GM12878 (cell line): ENCODE measurements around the gene BTG2. TPM values are rescaled to one million over a fixed set of nuclear protein-coding genes. Genes with fewer than 3 reads are reported as not detected.

ENCODE experiments used
- ATAC-seq: fragments of 200-7000 bp; cut with Tn5 transposase; 3 replicates; pipeline ENCODE4 v1.9.1; 2020; ENCODE audit warnings: mild to moderate bottlenecking, moderate library complexity
- BruUV-seq: library from RNA; stranded (reverse); fragments of 400-500 nt; replicated peaks from 2 replicates; lab custom pipeline; 2021; lab: Mats Ljungman, UMichigan
- CTCF ChIA-PET: fragments of 300-600 bp; sonication (Branson Sonifier 250); formaldehyde crosslinking; extraction: SDS; loops from one replicate; lab custom pipeline; 2021; ENCODE audit warnings: inconsistent platforms; lab: Yijun Ruan, JAX
- POLR2A ChIA-PET: fragments of 350-600 bp; formaldehyde crosslinking; extraction: SDS; loops from one replicate; lab custom pipeline; 2021; ENCODE audit warnings: inconsistent platforms; lab: Charles Lee
- RAD21 ChIA-PET: fragments of 300-600 bp; sonication (Branson Sonifier 250); formaldehyde crosslinking; loops from one replicate; lab custom pipeline; 2023; ENCODE audit warnings: antibody characterized with exemption; ENCODE audit not compliant: unreplicated experiment; lab: Charles Lee
- SMC1A ChIA-PET: fragments of 300-600 bp; sonication (Branson Sonifier 250); formaldehyde crosslinking; loops from one replicate; lab custom pipeline; 2023; ENCODE audit not compliant: unreplicated experiment, uncharacterized antibody; lab: Charles Lee
- DNase-seq: peaks from one replicate; pipeline ENCODE4 v3.0.0-alpha.2; 2011; ENCODE audit warnings: low read depth, low spot score
- FAIRE-seq: peaks from 3 replicates; lab custom pipeline; 2011; peaks lifted over from hg19 to GRCh38; lab: Jason Lieb, UNC
- H2AFZ ChIP-seq: 2 replicates; pipeline ENCODE4 v1.6.0; 2011; ENCODE audit warnings: low read depth, low read length, control low read depth; ENCODE audit not compliant: control insufficient read depth
- H3K27ac ChIP-seq: 2 replicates; pipeline ENCODE4 v1.5.1; 2011; ENCODE audit warnings: control low read depth; ENCODE audit not compliant: control insufficient read depth, insufficient read depth
- H3K27me3 ChIP-seq, 2 experiments: replicated peaks in 1 of 2; 2 replicates each; pipeline versions ENCODE4 v1.6.0 to v1.6.1; 2011; ENCODE audit warnings: low read length in 1 of 2; ENCODE audit not compliant: control insufficient read depth in 2 of 2, insufficient read depth in 2 of 2
- H3K36me3 ChIP-seq, 2 experiments: 2 replicates each; pipeline ENCODE4 v1.5.1; 2011; ENCODE audit warnings: low read length in 1 of 2; ENCODE audit not compliant: control insufficient read depth in 2 of 2, insufficient read depth in 2 of 2
- H3K4me1 ChIP-seq: 2 replicates; pipeline ENCODE4 v1.6.1; 2011; ENCODE audit warnings: mild to moderate bottlenecking, low read length, moderate library complexity, mixed read lengths; ENCODE audit not compliant: control insufficient read depth, insufficient read depth
- H3K4me2 ChIP-seq: 2 replicates; pipeline ENCODE4 v1.6.0; 2011; ENCODE audit warnings: control low read depth; ENCODE audit not compliant: control insufficient read depth, insufficient read depth
- H3K4me3 ChIP-seq: fragments of 200-600 bp; sonication (generic); 2 replicates; pipeline ENCODE4 v1.5.1; 2016
- H3K79me2 ChIP-seq: 2 replicates; pipeline ENCODE4 v1.6.0; 2011; ENCODE audit warnings: low read length; ENCODE audit not compliant: control insufficient read depth, insufficient read depth
- H3K9ac ChIP-seq: 2 replicates; pipeline ENCODE4 v1.8.0; 2011; ENCODE audit warnings: low read length, control low read depth, mixed read lengths; ENCODE audit not compliant: control insufficient read depth, insufficient read depth
- H3K9me3 ChIP-seq: replicated peaks from 3 replicates; pipeline ENCODE4 v1.5.1; 2011; ENCODE audit warnings: mild to moderate bottlenecking, low read length; ENCODE audit not compliant: control insufficient read depth, insufficient read depth
- H4K20me1 ChIP-seq: 2 replicates; pipeline ENCODE4 v1.6.0; 2011; ENCODE audit not compliant: control insufficient read depth, insufficient read depth
- CHD4 ChIP-seq: fragments of 200-600 bp; sonication (generic); IDR thresholded peaks from 2 replicates; pipeline ENCODE4 v1.6.1; 2016; ENCODE audit warnings: mild to moderate bottlenecking
- EZH2 ChIP-seq: IDR thresholded peaks from 2 replicates; pipeline ENCODE4 v1.6.1; 2012; ENCODE audit warnings: low read depth, mild to moderate bottlenecking, control low read depth, inconsistent platforms, low read length, borderline replicate concordance; ENCODE audit not compliant: control insufficient read depth
- HCFC1 ChIP-seq: fragments of 150-350 bp; IDR thresholded peaks from 2 replicates; pipeline ENCODE4 v1.6.1; 2014; ENCODE audit warnings: low read length
- NRF1 ChIP-seq: conservative IDR thresholded peaks from 2 replicates; pipeline ENCODE4 v1.6.1; 2011; ENCODE audit warnings: mild to moderate bottlenecking, low read depth, low read length, improper control_type of control experiment
- POU2F2 ChIP-seq: IDR thresholded peaks from 3 replicates; pipeline ENCODE4 v1.6.1; 2011; ENCODE audit warnings: low read depth, mild to moderate bottlenecking, low read length, borderline replicate concordance
- SREBF1 ChIP-seq: IDR thresholded peaks from 2 replicates; pipeline ENCODE4 v1.6.1; 2012; ENCODE audit warnings: mild to moderate bottlenecking, low read length
- SREBF2 ChIP-seq: IDR thresholded peaks from 2 replicates; pipeline ENCODE4 v1.6.1; 2012; ENCODE audit warnings: mild to moderate bottlenecking, low read length
- ZBTB4 ChIP-seq: fragments of 450-650 bp; formaldehyde crosslinking; IDR thresholded peaks from 2 replicates; pipeline ENCODE4 v1.4.0; 2022; ENCODE audit warnings: mild to moderate bottlenecking, moderate library complexity
- WGBS: methylation state at CpG from one replicate; pipeline ENCODE4 v1.1.6; 2016; ENCODE audit warnings: low lambda C conversion rate; ENCODE audit not compliant: insufficient replicate concordance, insufficient coverage; ENCODE audit errors: missing lambda C conversion rate; 5-methylcytosine and 5-hydroxymethylcytosine counted together
- in situ Hi-C: fragments of 300-500 bp; cut with MboI; formaldehyde crosslinking; loops from 9 replicates; pipeline ENCODE4 v1.14.3; 2018; ENCODE audit warnings: mixed read lengths
- intact Hi-C: fragments of 100-400 bp; cut with micrococcal nuclease; formaldehyde crosslinking; loops from one replicate; pipeline ENCODE4 v1.14.2; 2022; ENCODE audit not compliant: unreplicated experiment
- polyA plus RNA-seq, 11 experiments: library from polyadenylated mRNA; depleted of rRNA in 4 of 11; unstranded in 6 of 11; stranded (reverse) in 5 of 11; fragments of >200 nt; fragmentation: Nextera tagmentation in 4 of 11; fragmentation: Illumina TruSeq in 1 of 11; extraction: Ambion mirVana in 4 of 11; extraction: Trizol in 1 of 11; gene quantifications; 1 replicate in 1 of 11; 2 replicates in 10 of 11; pipeline versions ENCODE4 v1.2.1 to v1.2.3, GENCODE V29; 2011 to 2016; ENCODE audit warnings: inconsistent platforms in 2 of 11, missing spikeins in 2 of 11, low read depth in 1 of 11
- total RNA-seq, 4 experiments: library from RNA; depleted of rRNA in 3 of 4; stranded (reverse); fragments of >200 nt in 3 of 4; fragmentation: Illumina TruSeq in 1 of 4; extraction: Trizol in 1 of 4; gene quantifications; 2 replicates each; pipeline versions ENCODE4 v1.2.1 to v1.2.3, GENCODE V29; 2013 to 2021
- TF ChIP-seq, protein P1 (sequence below): fragments of 450-650 bp; IDR thresholded peaks from 2 replicates; pipeline ENCODE4 v1.6.1; 2017; ENCODE audit warnings: antibody characterized with exemption, mild to moderate bottlenecking, moderate library complexity

BTG2 gene
- total and polyA plus RNA-seq, 10 of the 15 experiments (the other 5 are each of a cell fraction or from before 2014, with no cell fraction given), result 23.3 to 160 (median 98.1) TPM

DNA sequence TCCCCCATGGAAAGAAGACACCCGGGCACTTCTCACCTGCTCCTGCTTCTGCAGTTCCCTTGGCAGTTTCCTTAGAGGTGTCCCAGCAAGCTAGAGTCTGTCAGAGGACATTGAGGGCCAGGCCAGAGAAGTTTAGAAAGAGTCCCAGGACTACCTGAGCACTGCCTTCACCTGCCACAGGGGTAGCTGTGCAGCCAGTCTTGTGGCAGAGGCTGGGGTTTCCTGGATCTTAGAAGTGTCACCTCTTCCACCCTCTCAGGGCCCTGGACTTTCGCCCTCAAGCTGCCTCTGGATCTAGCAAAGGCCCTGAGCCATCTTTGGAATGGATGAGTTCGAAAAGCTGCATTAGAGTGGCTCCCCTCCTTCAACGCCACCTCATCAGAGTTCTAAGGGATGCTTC lies 34.9 kb upstream of the BTG2 start:
- H3K4me2 ChIP-seq, result no peak overlapping the region
- WGBS, result 63% methylated on average over 4 of the region's 4 CpGs
- ChIA-PET RAD21 (interaction anchor here (0.7 to 30.0 kb wide), 11 partner anchors 16 to 244 kb away, joined by 3 to 501 read pairs (median 10); partner anchors contain the start of genes BTG2 and PPFIA4), POLR2A (interaction anchor here (1.5 to 12.6 kb wide), 4 partner anchors 17 to 66 kb away, joined by 5 to 168 read pairs (median 22); no protein-coding TSS in a partner anchor), CTCF (interaction anchor here (0.6 to 15.2 kb wide), 28 partner anchors 12 to 234 kb away, joined by 3 to 854 read pairs (median 10); partner anchors contain the start of genes BTG2 and PRELP), SMC1A (interaction anchor here (0.7 to 30.2 kb wide), 13 partner anchors 11 to 431 kb away, joined by 3 to 590 read pairs (median 8); partner anchors contain the start of gene BTG2)
- in situ Hi-C loops (loop anchor here (5.0 kb wide), 4 partner anchors 67 to 432 kb away; no protein-coding TSS in a partner anchor), intact Hi-C loops (loop anchor here (5.0 kb wide), 1 partner anchor 172 kb away; no protein-coding TSS in a partner anchor)
- DNase-seq, result no peak
- H3K27me3 ChIP-seq, result no peaks in the 10 kb centered on the region
- FAIRE-seq, result no peak
- no peak overlapping the region for H3K4me3 ChIP-seq
- H4K20me1 ChIP-seq, result no peaks in the 10 kb centered on the region
- H3K4me1 ChIP-seq, result peaks cover 25% of the 10 kb centered on the region
- H3K9ac ChIP-seq, result no peak overlapping the region
- peaks cover 7% of the 10 kb centered on the region for H3K79me2 ChIP-seq
- H3K36me3 ChIP-seq, result no peaks in the 10 kb centered on the region
- no peak overlapping the region for H3K27ac ChIP-seq
- H3K9me3 ChIP-seq, result no peaks in the 10 kb centered on the region
- TF ChIP-seq CHD4 (no peak), POU2F2 (no peak), SREBF1 (no peak), EZH2 (no peak), ZBTB4 (no peak), HCFC1 (no peak), NRF1 (no peak), SREBF2 (no peak)
- TF ChIP-seq, protein P1, sequence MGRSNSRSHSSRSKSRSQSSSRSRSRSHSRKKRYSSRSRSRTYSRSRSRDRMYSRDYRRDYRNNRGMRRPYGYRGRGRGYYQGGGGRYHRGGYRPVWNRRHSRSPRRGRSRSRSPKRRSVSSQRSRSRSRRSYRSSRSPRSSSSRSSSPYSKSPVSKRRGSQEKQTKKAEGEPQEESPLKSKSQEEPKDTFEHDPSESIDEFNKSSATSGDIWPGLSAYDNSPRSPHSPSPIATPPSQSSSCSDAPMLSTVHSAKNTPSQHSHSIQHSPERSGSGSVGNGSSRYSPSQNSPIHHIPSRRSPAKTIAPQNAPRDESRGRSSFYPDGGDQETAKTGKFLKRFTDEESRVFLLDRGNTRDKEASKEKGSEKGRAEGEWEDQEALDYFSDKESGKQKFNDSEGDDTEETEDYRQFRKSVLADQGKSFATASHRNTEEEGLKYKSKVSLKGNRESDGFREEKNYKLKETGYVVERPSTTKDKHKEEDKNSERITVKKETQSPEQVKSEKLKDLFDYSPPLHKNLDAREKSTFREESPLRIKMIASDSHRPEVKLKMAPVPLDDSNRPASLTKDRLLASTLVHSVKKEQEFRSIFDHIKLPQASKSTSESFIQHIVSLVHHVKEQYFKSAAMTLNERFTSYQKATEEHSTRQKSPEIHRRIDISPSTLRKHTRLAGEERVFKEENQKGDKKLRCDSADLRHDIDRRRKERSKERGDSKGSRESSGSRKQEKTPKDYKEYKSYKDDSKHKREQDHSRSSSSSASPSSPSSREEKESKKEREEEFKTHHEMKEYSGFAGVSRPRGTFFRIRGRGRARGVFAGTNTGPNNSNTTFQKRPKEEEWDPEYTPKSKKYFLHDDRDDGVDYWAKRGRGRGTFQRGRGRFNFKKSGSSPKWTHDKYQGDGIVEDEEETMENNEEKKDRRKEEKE, result no peak
- peak overlapping the region; percentile 85 for H2AFZ ChIP-seq
- BruUV-seq, result no TSS peak
- no peak for ATAC-seq
